Measurements from ENCODE around the gene C5orf46. TPM values are rescaled to one million over a fixed set of nuclear protein-coding genes. Genes with fewer than 3 reads are reported as not detected.

The C5orf46 gene
- total and polyA plus RNA-seq, 2 of the 13 experiments (the other 11 are each of a cell fraction or from before 2014, with no cell fraction given) = not detected

DNA sequence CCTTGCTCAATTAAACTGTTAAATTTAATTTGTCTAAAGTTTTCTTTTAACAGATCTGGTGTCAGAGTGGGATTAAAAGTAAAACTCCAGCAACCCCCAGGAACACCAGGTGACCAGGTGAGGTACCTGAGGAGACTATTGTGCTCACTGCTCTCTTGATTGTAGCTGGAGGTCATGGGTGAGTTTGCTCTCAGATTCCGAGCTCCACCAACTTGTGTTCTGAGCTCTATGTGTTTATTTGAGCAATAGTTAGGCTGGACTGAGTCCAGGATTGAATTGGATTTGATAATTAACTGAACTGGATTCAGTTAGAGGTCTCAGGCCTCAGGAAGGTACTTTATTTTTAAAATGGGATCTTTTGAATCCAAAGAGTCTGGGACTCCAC, 45.7 kb downstream of the C5orf46 start:
- no peak for FAIRE-seq
- no peak overlapping the region for H3K27ac ChIP-seq (ENCODE audit: extremely low read length, insufficient read depth, low read length)
- in situ Hi-C loops (cut with HindIII; ENCODE audit: extremely low pct_ligation_motif_present, low pct_unique_long_range_greater_than_20kb) (no loop called here), intact Hi-C loops (cut with micrococcal nuclease; ENCODE audit: unreplicated experiment) (no loop called here)
- DNase-seq (ENCODE audit: low spot score) = no peak
- ATAC-seq = no peak
- H3K4me1 ChIP-seq (ENCODE audit: insufficient read depth, low read length) = no peaks in the 10 kb centered on the region
- TF ChIP-seq RBAK (CRISPR knock-in tag; IDR thresholded peaks at IDR 0.05) = no peak
- no peak for TF ChIP-seq ATRX (CRISPR knock-in tag; IDR thresholded peaks at IDR 0.05; ENCODE audit: borderline replicate concordance)
- no peak for TF ChIP-seq PAF1 (CRISPR knock-in tag; IDR thresholded peaks at IDR 0.05)
- no peak for TF ChIP-seq ZNF441 (CRISPR knock-in tag; IDR thresholded peaks at IDR 0.05; ENCODE audit: borderline replicate concordance)
- no peak for TF ChIP-seq TAF15 (IDR thresholded peaks at IDR 0.05; ENCODE audit: low read depth, low read length, poor library complexity, severe bottlenecking)
- no peak for TF ChIP-seq ZNF83 (CRISPR knock-in tag; IDR thresholded peaks at IDR 0.05; ENCODE audit: borderline replicate concordance)
- TF ChIP-seq ZNF282 (IDR thresholded peaks at IDR 0.05; ENCODE audit: partially characterized antibody) = no peak
- no peak for TF ChIP-seq NBN (conservative IDR thresholded peaks at IDR 0.05)
- TF ChIP-seq MBD4 (IDR thresholded peaks at IDR 0.05; ENCODE audit: borderline replicate concordance, low read length) = no peak
- TF ChIP-seq HNF4G (IDR thresholded peaks at IDR 0.05; ENCODE audit: borderline replicate concordance, low read depth, low read length) = no peak
- TF ChIP-seq HNF4G (CRISPR knock-in tag; IDR thresholded peaks at IDR 0.05; ENCODE audit: borderline replicate concordance, low read depth) = no peak
- TF ChIP-seq RXRB (CRISPR knock-in tag; IDR thresholded peaks at IDR 0.05; ENCODE audit: borderline replicate concordance) = no peak
- TF ChIP-seq ELF3 (CRISPR knock-in tag; IDR thresholded peaks at IDR 0.05) = no peak
- no peak for TF ChIP-seq RFX5 (IDR thresholded peaks at IDR 0.05; ENCODE audit: low read depth, low read length)
- H3K4me2 ChIP-seq (ENCODE audit: low read depth, low read length) = no peak overlapping the region
- no peaks in the 10 kb centered on the region for H3K27me3 ChIP-seq (ENCODE audit: control insufficient read depth in 1 of 2, insufficient read depth in 2 of 2, low read length in 2 of 2)
- H3K9ac ChIP-seq (ENCODE audit: insufficient read depth, low read depth, low read length) = no peak overlapping the region
- H3K79me2 ChIP-seq (ENCODE audit: insufficient read depth, low read length) = no peaks in the 10 kb centered on the region
- H3K4me3 ChIP-seq (replicated peaks in 1 of 3; ENCODE audit: insufficient read depth in 1 of 3, low read depth in 2 of 3, low read length in 3 of 3) = no peak overlapping the region
- no peaks in the 10 kb centered on the region for H3K36me3 ChIP-seq (replicated peaks in 1 of 2; ENCODE audit: control insufficient read depth in 1 of 2, insufficient read depth in 2 of 2, low read length in 2 of 2)
- WGBS (ENCODE audit: low lambda C conversion rate) = 0% methylated on average over 1 of the region's 1 CpG
- ChIA-PET POLR2A (no interaction called here), CTCF (ENCODE audit: low intra/inter-chr PET ratio, low total read pairs) (no interaction called here)
- H3K9me3 ChIP-seq (ENCODE audit: low read length) = no peaks in the 10 kb centered on the region
- no TSS peak for BruUV-seq (replicated peaks)
- H4K20me1 ChIP-seq (ENCODE audit: insufficient read depth, low read length) = no peaks in the 10 kb centered on the region
- H2AFZ ChIP-seq (ENCODE audit: low read length) = no peak overlapping the region

All from HepG2 (cell line).